ENCODE results near the gene NCKAP5. TPM values are rescaled to one million over a fixed set of nuclear protein-coding genes. Genes with fewer than 3 reads are reported as not detected.
A peak's percentile ranks its signal among the peaks of the same experiment; 100 is the strongest.

Gene NCKAP5
- total RNA-seq, 1 donor from 2014 or later, result 0.26 TPM

DNA sequence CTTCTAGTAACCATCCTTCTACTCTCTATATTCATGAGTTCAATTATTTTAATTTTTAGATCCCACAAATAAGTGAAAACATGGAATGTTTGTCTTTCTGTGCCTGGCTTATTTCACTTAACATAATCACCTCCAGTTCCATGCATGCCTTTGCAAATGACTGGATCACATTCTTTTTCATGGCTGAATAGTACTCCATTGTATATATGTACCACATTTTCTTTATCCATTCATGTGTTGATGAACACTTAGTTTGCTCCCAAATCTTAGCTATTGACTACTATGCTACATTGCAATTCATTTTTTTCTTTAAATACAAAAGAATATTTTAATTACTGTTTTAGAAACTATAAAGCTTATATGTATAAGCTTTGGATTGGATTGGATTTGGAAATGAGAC is 657.8 kb downstream of the NCKAP5 start:
- FAIRE-seq (no peak), DNase-seq (ENCODE audit: low read depth) (no peak)
- Histone ChIP-seq H3K36me3 (ENCODE audit: control insufficient read depth, insufficient read depth, low read length) (no peaks in the 10 kb centered on the region), H3K27me3 (ENCODE audit: control insufficient read depth, insufficient read depth, low read length) (no peaks in the 10 kb centered on the region), H3K4me3 (ENCODE audit: low read depth, low read length) (no peak overlapping the region)
- TF ChIP-seq, protein P1, sequence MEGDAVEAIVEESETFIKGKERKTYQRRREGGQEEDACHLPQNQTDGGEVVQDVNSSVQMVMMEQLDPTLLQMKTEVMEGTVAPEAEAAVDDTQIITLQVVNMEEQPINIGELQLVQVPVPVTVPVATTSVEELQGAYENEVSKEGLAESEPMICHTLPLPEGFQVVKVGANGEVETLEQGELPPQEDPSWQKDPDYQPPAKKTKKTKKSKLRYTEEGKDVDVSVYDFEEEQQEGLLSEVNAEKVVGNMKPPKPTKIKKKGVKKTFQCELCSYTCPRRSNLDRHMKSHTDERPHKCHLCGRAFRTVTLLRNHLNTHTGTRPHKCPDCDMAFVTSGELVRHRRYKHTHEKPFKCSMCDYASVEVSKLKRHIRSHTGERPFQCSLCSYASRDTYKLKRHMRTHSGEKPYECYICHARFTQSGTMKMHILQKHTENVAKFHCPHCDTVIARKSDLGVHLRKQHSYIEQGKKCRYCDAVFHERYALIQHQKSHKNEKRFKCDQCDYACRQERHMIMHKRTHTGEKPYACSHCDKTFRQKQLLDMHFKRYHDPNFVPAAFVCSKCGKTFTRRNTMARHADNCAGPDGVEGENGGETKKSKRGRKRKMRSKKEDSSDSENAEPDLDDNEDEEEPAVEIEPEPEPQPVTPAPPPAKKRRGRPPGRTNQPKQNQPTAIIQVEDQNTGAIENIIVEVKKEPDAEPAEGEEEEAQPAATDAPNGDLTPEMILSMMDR (IDR thresholded peaks at IDR 0.05; ENCODE audit: insufficient read depth, low read length, severe bottlenecking), result no peak

GRCh38 chr2:132909427-132909826 is 658.8 kb downstream of the NCKAP5 start:
- H3K36me3 ChIP-seq (ENCODE audit: control insufficient read depth, insufficient read depth, low read length), result no peaks in the 10 kb centered on the region
- no peaks in the 10 kb centered on the region for H3K27me3 ChIP-seq (ENCODE audit: control insufficient read depth, insufficient read depth, low read length)
- DNase-seq (ENCODE audit: low read depth), result peak; percentile 17
- no peak overlapping the region for H3K4me3 ChIP-seq (ENCODE audit: low read depth, low read length)
- TF ChIP-seq, protein P1 (IDR thresholded peaks at IDR 0.05; ENCODE audit: insufficient read depth, low read length, severe bottlenecking), result no peak
- FAIRE-seq, result no peak

DNA sequence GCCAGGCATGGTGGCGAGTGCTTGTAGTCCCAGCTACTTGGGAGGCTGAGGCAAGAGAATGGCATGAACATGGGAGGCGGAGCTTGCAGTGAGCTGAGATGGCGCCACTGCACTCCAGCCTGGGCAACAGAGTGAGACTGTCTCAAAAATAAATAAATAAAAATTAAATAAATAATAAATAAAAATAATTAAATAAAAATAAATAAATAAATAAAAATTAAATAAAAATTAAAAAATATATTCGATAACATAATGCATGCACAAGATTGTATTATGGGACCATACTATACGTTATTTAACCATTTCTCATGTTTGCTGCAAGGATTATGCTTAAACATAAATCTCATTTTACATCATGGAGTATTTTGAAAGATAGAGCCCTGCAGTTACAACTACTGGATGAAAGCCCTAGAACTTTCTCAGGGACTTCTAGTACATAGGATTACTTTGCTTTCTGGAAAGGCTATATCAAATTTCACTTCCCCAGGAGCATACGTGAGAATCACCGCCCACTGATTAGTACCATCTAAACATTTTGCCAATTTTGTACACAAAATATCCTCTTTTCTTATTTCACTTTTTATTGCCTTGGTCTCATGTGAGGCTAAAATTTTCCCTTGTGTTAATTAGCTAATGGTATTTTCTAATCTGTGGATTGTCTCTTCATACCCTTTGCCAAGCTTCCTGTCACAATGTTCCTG is 664.0 kb downstream of the NCKAP5 start:
- H3K36me3 ChIP-seq (ENCODE audit: control insufficient read depth, insufficient read depth, low read length), result no peaks in the 10 kb centered on the region
- H3K27me3 ChIP-seq (ENCODE audit: control insufficient read depth, insufficient read depth, low read length), result no peaks in the 10 kb centered on the region
- TF ChIP-seq, protein P1 (IDR thresholded peaks at IDR 0.05; ENCODE audit: insufficient read depth, low read length, severe bottlenecking), result no peak
- H3K4me3 ChIP-seq (ENCODE audit: low read depth, low read length), result no peak overlapping the region
- DNase-seq (ENCODE audit: low read depth) (no peak), FAIRE-seq (no peak)

GRCh38 chr2:132902626-132903025 is 665.6 kb downstream of the NCKAP5 start:
- FAIRE-seq, result peak; percentile 81
- TF ChIP-seq, protein P1 (IDR thresholded peaks at IDR 0.05; ENCODE audit: insufficient read depth, low read length, severe bottlenecking), result no peak
- Histone ChIP-seq H3K36me3 (ENCODE audit: control insufficient read depth, insufficient read depth, low read length) (no peaks in the 10 kb centered on the region), H3K4me3 (ENCODE audit: low read depth, low read length) (no peak overlapping the region), H3K27me3 (ENCODE audit: control insufficient read depth, insufficient read depth, low read length) (no peaks in the 10 kb centered on the region)
- DNase-seq (ENCODE audit: low read depth), result no peak

DNA sequence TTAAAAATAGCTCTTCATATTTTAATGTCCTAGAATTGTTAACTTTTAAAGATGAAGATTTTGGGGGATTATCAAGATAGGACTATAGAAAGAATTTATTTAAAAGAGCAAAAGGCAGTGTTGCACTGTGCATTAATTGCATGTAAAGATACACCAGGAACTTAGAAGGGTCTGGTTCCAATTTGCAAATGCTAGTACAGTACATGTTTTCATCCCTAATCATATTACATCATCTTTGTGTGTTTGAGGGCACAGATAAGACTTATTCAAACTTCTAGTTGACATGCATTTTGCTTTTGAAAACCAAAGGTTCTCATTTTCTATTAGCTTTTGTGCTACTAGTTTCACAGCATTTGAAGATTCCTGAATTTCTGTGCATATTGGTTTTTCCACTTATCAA is 666.6 kb downstream of the NCKAP5 start:
- FAIRE-seq (no peak), DNase-seq (ENCODE audit: low read depth) (no peak)
- H3K36me3 ChIP-seq (ENCODE audit: control insufficient read depth, insufficient read depth, low read length), result no peaks in the 10 kb centered on the region
- H3K27me3 ChIP-seq (ENCODE audit: control insufficient read depth, insufficient read depth, low read length), result no peaks in the 10 kb centered on the region
- H3K4me3 ChIP-seq (ENCODE audit: low read depth, low read length), result no peak overlapping the region
- TF ChIP-seq, protein P1 (IDR thresholded peaks at IDR 0.05; ENCODE audit: insufficient read depth, low read length, severe bottlenecking), result no peak

- H3K36me3 ChIP-seq (ENCODE audit: control insufficient read depth, insufficient read depth, low read length), result no peaks in the 10 kb centered on the region
- TF ChIP-seq, protein P1 (IDR thresholded peaks at IDR 0.05; ENCODE audit: insufficient read depth, low read length, severe bottlenecking), result no peak
- H3K27me3 ChIP-seq (ENCODE audit: control insufficient read depth, insufficient read depth, low read length), result no peaks in the 10 kb centered on the region
- no peak for DNase-seq (ENCODE audit: low read depth)
- no peak for FAIRE-seq
- H3K4me3 ChIP-seq (ENCODE audit: low read depth, low read length), result no peak overlapping the region
Measured at GRCh38 chr2:132897111-132897510, 671.2 kb downstream of the NCKAP5 start.

All from bronchial epithelial cell (primary cell).